ENCODE results near the gene CACNA1C.

CACNA1C gene

DNA sequence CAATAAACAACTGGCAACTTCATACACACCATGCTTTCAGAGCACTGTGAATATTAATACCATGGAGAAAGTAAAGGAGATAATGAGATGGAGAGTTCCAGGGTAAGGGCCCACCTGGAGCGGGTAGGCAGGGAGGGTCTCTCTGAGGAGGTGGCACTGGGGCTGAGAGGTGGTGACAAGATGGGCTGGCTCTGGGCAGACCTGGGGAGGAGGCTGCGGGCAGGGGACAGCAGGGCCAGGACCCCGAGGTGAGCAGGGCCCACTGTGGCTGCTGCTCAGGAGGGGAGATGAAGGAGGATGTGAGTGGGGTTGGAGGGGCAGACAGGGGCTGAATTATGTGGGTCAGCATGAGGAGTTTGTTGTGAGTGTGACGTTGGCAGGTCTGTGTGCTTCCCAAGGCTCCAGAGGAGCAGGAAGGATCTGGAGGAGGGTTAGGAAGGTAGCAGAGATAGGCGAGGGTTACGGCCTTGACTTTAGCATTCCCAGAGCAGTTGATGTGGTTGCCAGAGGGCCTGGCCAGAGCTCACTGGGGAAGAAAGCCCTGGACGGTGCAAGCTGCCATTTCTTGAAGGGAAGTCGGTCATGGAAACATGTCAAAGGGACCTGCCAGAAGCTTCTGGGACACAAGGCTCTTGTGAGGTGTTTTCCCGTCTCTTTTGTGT lies 88.2 kb downstream of the CACNA1C start:
- DNase-seq: peak in 5 of 14 donors; percentile 14 to 62 (median 25)

DNA sequence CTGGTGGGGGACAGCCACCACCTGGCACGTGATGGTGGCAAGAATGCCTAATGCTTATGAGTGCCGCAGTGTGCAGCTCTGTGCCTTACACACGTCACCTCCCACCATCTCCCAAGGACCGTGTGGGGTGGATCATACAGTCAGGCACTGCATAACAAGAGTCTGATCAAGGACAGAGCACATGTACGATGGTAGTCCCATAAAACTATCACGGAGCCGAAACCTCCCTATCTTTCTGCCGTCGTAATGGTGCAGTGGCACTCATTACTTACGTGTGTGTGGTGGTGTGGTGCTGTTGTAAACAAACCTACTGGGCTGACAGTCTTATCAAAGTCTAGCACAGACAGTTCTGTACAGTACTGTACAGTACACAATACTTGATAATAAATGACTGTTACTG lies 89.3 kb downstream of the CACNA1C start:
- no peak for DNase-seq

DNA sequence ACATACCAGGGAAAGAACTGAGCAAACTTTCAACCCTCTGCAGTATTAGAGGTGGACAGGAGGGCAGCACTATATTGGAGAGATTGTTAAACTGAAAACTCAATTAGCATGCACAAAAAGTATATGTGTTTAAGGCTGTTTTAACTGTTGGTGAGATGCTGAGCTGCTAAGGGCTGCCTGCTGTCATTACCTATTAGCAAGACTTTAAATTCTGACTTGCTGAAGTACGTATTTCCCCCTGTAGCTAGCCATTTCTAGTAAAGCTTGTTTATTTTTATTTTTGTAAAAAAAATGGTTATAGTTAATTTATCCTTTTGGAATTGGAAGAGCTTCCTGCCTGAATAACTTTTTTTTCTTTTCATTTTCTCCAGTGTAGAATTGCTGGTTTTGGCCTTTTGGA lies 92.2 kb downstream of the CACNA1C start:
- DNase-seq: no peak

DNA sequence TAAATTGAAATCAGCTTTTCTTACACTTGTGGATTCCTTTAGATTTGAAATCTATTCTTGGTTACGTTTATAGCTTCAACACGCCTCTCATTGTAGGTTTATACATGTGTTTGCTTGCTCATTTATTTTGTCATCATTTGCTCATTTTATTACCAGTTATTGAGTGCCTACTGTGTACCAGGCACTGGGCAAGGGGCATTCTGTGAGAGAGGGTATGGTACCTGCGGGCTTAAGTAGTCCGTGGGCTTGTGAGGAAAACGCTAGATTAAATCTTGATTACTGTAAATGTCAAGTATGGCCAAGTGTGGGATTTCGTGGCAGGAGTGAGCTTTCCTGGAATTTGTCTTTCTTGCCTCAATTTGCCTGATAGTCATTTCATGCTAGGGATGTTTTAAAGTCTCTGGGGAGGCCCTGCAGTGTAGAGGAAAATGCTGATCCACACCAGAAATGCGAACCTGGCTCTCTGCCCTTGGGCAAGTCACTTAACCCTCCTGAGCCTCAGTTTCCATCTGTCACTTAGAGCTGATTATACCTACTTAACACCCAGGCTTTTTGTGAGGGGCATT lies 92.7 kb downstream of the CACNA1C start:
- DNase-seq: no peak

DNA sequence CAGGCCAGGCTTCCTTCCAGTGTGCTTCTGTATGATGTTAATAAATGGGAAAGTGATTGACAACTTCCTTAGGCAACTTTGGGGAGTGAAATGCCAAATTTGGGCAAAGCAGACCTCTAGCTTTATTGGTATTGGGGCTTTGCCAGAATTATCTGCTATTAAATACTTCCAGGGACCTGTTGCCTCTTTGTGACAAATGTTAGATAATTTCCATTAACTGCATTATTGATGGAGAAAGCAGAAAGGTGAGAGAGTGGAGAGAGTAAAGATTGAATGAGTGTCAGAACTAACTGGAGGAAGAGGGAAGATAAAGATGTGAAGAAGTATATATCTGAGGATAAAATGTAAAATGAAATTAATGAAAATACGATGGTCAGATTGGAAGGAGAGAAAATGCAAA lies 94.5 kb downstream of the CACNA1C start:
- DNase-seq: no peak

DNA sequence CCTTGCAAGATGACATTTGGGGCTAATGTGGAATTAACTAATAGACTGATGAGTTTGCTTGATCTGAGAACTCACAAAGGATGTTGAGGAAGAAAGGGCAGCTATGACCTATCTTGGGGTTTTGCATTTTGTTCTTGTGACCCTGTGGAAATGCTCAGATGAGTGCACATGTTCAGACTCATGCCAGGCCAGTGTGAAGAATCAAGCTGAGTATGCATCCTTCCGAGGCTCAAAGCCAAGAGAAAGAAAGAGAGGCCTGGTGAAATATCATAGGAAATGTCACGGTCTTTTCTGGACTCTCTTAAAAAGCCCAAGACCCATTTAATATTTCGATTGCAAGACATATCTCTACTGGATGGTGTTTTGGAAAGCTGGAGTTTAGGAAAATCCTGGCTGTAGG lies 96.3 kb downstream of the CACNA1C start:
- DNase-seq: no peak

DNA sequence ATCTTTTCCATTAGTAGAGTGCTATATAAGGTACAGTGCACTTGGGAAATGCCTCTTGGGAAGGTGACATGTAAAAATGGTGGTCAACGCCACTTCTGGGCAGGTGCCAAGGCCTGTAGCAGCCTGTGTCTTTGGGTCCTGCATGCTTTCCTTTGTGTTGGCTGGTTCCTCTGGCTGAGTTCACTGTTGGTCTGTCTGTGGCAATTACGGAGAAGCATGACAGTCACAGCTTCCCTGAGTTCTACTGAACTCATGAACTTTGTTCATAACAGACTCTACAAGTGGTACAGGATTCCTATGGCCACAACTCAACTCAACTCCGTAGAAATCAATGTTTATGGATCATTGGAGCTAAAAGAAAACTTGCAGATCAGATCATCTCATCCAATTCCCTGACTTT lies 98.0 kb downstream of the CACNA1C start:
- no peak for DNase-seq

DNA sequence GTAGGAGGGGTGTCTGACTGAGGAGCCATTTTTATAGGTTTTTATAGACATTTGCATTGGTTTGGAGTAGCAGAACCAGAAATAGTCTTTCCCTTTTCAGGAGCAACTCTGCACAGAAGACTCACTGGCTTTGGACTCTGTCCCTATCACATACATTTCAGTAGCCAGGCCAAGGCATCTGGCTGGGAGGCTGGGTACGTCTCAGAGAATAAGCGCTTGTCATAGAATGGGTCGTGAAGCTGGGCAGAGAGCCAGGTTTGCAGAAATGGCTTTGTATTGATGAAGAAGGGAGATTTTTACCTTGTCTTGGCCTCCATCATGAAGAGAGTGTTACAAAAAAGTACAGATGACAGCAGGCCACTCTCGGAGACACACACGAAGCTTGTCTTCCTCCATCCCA lies 98.6 kb downstream of the CACNA1C start:
- DNase-seq: no peak

DNA sequence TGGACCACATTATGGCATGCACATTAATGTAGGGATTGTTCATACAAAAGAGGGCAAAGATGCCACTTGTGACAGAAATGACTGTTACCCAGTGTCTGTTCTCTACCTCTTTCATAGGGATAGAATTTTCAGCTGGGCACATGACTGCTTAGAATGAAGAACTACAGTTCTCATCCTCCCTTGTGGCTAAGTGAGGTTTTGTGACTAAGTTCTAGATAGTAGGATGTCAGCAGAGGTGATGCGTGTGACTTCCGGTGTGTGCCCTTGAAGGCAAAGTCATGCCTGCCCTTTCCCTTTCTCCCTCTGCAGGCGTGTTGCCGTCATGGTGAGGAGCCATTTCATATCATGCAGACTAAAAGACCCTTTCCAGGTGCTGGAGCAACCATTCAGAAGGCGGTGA lies 99.3 kb downstream of the CACNA1C start:
- no peak for DNase-seq

DNA sequence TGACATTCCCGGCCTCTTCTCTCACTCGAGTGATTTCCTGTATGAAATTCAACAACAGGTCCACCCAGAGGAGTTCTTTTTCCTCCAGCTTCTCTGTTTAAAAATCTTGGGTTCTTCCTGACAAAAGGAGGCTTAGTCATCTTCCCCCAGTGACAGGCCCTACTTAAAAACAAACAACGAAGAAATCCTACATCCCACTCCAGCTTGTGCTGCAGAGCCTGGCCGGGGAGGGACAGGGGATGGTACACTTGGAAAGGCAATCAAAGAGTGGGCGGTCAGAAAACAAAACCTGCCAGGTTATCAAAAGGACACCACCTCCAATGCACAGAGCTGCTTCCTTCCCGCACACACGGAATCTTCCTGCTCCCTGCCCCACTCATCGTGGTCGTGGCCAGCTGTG lies 101.3 kb downstream of the CACNA1C start:
- DNase-seq: peak in 1 of 14 donors; percentile 18

DNA sequence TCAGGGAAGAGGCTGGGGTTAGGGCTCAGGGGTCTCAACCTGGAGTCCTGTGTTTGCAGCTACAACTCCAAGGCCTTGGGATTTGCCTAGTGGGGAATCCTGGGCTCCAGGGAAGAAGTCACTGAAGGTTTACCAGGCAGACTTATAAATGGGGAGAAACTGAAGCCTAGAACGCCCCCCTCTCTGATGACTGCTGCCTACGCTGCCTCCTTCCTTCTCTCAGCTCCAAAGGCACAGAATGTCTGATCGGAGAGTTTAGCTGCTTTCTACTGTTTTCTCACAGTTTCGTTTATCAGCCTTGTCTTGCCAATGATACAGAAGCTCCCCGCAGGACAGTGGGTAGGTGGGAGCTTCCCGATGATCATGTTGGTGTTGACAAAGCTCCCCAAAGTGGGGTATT lies 101.7 kb downstream of the CACNA1C start:
- no peak for DNase-seq

DNA sequence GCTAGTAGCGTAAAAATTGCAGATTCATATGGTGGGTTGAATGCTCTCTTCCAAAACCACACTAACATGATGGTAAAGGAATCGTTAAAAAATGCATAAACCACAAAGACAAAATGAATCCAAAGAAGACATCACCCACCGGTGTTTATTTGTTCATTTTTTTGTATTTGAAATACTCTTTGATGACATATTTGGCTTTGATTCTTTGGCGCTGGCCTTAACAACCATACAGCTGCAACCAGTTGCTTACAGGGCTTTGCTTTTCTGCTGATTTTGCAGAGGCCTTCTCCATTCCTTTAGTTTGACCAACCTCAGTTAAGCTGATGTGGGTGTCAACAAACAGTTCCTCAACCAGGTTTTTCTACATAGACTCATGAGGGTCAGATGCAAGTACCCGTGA lies 103.5 kb downstream of the CACNA1C start:
- DNase-seq: no peak

DNA sequence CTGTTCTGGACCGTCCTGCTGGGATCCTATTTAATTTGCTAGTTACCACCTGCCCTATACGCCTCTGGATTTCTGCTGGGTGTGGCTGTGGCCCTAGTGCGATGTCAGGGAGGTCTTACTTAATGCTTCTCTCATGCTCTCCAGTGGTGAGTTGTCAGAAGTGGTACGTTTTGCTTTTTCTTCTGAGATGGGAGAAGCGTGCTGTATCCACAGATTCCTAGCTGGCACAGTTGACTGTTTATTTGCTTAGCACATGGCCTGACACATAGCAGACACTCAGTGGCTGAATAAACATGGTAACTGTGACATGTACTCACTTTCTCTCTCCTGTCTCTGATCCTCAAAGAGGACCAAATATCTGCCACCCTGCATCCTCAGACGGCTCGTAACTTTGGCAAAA lies 107.3 kb downstream of the CACNA1C start:
- DNase-seq: no peak

DNA sequence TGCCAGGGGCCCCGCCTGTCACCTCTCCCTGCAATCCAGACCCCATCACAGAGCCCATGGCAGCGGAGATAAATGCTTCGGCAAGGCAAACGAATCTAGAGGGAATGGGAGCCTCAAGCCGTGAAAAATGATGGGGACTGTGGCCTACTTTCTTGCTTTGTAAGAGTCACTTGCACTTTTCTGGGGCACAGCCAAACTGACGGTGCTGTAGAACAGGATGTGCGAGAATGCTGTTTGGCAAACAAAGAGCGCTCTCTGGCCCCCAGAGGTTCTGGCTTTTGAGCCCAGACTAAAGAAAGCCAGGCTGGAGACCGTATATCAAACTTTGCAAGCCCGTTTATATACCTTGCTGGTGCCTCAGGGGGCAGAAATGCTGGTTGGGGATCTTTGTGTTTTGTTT lies 108.7 kb downstream of the CACNA1C start:
- peak in 9 of 14 donors; percentile 13 to 62 (median 30) for DNase-seq

DNA sequence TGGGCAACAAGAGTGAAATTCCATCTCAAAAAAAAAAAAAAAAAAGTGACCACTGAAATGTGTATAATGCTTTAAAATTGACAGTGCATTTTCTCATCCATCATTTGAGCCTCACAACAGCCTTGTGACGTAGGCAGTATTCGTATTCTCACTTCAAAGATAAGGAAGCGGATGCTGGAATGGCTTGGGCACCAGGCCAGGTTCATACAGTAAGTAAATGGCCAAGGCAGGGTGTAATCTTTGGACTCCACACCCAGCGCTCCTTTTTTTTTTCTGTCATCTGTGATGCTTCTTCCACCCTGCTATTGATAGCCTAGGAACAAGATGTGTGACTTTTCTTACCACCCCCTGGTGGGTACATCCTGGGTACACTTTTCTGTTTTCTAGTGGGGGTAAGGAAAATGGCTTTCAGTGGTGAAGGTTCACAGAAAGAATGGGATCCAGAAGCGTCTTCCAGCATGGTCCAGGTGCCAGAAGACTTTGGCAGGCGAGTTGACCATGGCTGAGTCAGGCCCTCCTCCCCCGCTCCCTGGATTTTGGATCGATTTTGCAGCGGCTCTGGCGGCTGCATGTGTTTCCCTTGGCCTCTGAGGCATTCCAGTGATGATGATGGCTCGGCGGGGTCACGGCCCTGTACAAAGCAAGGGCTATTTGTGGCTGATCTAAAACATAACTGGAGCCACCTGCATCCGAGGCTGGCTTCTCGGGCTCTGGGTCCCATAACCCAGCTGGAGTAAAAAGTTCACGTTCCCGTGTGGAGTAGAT lies 110.6 kb downstream of the CACNA1C start:
- DNase-seq: peak in 9 of 14 donors; percentile 13 to 73 (median 41)

DNA sequence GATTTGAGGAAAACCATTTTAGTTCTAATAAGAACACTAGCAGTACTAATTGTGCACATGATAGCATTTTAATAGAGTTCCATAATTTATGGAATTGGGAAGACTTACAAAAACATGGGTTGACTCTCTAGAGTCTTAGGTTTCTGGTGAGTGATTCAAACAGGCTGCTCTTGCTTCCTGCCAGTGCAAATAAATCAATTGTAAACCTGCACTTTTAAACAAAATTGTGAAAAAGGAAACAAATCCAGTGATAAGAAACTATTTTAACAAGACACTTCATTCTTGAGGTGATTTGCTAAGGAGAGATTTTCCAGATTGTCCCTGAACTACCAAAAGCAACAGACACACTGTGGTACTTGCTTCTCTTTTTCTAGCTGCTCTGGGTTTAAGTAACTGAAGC lies 112.2 kb downstream of the CACNA1C start:
- no peak for DNase-seq

DNA sequence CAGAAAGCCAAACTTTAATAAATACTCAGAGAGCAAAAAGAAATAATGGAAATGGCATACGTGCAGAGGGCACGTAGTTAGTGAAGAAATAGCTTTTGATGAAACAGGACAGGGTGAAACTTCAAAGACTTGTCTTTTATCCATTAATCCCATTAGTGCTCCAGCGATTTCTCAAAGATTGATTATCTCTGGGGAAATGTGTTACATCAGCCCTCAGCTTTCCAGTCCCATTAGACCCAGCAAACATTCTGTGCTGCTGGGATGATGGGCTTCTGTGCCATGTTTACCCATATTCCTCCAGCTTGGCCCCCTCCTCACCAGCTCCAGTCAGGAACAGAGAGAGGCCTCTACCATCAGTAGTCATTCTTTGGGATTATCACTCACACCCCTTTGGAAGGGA lies 113.1 kb downstream of the CACNA1C start:
- DNase-seq: no peak

DNA sequence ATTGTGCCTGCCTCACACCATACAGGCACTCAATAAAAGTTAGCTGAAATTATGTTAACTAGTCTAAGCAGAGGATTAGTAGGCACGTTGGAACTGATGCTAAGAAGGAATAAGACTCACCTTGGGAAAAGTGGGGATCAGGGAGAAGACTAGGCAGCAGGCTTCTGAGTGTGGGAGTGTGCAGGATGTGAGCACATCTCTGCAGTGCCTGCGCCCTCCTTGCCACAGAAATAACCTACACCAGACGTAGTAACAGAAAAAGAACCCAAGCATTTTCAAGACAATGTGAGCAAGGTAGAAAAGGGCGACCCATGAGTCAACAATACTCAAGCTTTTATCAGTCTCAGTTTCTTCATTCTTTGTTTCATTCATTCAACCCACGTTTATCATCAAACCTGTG lies 113.9 kb downstream of the CACNA1C start:
- DNase-seq: no peak

DNA sequence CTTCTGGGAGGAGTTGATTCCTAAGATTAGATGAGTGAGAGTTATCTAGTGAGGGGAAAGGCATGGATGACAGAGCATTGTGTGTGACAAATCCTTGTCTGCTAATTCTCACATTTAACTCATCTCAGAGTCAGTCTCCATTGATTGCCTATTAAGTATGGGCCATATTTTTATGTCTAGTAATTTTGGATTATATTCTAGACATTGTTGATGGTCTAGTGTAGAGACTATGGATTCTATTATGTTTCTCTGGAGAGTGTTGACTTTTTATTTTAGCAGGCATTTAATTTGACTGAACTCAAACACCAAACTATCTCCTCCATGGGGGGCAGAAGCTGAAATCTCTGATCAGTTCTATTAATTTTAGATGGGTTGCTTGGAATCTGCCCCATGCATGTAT lies 114.4 kb downstream of the CACNA1C start:
- no peak for DNase-seq

DNA sequence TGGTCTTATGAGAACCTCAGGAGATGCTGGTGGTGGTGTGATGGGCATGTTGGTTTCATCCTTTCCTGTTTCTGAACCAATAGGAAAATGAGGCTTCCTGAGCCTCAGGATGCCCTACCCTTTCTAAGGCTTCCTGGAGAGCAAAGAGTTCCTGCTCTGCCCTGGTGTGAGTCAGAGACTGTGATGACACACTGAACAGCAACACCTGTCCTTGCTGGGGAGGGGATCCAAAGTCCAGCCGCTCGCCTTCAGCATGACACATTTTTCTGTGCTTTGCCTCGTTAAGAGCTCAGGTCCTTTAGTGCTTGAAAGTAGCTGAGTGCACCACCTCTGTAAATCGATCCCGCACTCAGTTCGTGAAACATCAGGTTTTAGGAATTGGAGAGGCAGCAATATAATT lies 116.0 kb downstream of the CACNA1C start:
- no peak for DNase-seq

DNA sequence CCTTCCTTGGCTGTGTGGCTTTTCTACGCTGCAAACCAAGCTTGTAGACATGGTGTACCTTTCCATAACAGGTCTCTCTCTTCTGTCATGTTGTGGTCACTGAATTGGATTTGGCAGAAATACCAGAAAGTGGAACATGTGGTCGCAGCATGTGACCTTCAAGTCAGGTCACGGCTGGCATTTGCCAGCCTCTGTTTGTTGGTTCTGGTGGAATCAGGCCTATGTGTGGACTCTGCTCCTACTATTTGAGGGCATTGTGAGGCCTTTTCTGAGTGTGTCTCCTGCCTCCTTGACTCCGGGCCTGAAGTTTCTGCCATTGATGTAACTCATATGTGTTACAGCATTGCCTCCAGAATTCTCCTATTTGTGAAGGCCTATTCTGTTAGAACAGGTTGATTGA lies 116.7 kb downstream of the CACNA1C start:
- no peak for DNase-seq

DNA sequence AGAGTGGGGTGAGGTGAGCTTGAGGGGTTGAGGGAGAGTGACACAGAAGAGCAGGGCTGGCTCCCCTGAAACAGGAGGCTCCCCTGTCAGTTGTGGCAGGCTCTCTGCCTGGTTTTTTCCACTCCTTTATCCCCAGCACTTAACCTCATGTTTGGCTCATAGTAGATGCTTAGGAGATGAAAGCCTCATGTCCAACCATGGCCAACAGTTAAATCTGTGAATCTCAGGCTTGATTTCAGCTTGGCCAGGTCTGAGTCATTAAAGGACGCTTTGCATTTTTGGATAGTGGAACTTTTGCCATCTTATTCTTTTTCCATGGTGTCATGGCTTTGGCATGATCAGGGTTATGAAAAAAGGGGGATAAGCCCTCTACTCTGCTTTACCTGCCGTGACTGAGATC lies 117.2 kb downstream of the CACNA1C start:
- no peak for DNase-seq

DNA sequence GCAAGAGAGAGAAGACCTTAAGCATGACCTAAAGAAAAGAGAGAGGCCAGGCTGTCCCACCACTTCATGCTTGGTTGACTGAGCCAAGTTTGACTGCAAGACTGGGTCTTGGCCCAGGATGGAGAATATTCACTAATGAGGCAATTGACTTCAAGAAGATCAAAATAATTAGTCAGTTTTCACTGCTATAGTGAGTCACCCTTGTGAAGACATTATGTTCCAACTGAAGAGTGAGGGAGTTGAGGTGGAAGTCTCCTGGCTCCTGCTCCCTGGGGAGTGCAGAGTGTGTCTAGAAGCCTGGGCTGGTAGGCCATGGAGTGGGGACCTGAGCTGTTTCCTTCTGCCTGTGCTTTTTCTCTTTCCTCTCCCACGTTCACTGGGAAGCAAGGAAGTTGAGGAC lies 117.6 kb downstream of the CACNA1C start:
- DNase-seq: no peak
